Calu3 (cell line): ENCODE results near the gene TGFA. TPM values are rescaled to one million over a fixed set of nuclear protein-coding genes. Genes with fewer than 3 reads are reported as not detected.
A peak's percentile ranks its signal among the peaks of the same experiment; 100 is the strongest.

ENCODE experiments used
- BruUV-seq: library from RNA; stranded (reverse); fragments of 400-500 nt; replicated peaks from 2 replicates; lab custom pipeline; 2021; lab: Mats Ljungman, UMichigan
- CTCF ChIA-PET: fragments of 300-600 bp; sonication (Branson Sonifier 250); formaldehyde crosslinking; loops from one replicate; lab custom pipeline; 2022; ENCODE audit warnings: antibody characterized with exemption; lab: Charles Lee
- DNase-seq: peaks from one replicate; pipeline ENCODE4 v3.0.0; 2022
- H3K27ac Mint-ChIP-seq: one replicate; pipeline ENCODE4 v1.8.0; 2022; ENCODE audit warnings: mixed read lengths; ENCODE audit not compliant: unreplicated experiment
- H3K27me3 Mint-ChIP-seq: one replicate; pipeline ENCODE4 v1.8.0; 2022; ENCODE audit warnings: mixed read lengths; ENCODE audit not compliant: unreplicated experiment
- H3K36me3 Mint-ChIP-seq: one replicate; pipeline ENCODE4 v1.8.0; 2022; ENCODE audit warnings: mild to moderate bottlenecking, moderate library complexity, mixed read lengths; ENCODE audit not compliant: insufficient read depth, unreplicated experiment
- H3K4me1 Mint-ChIP-seq: one replicate; pipeline ENCODE4 v1.8.0; 2022; ENCODE audit warnings: mild to moderate bottlenecking, low read depth, mixed read lengths; ENCODE audit not compliant: unreplicated experiment
- H3K4me3 Mint-ChIP-seq: one replicate; pipeline ENCODE4 v1.8.0; 2022; ENCODE audit warnings: mild to moderate bottlenecking, low read depth, moderate library complexity, mixed read lengths; ENCODE audit not compliant: unreplicated experiment
- H3K9me3 Mint-ChIP-seq: one replicate; pipeline ENCODE4 v1.8.0; 2022; ENCODE audit warnings: low read depth, mixed read lengths; ENCODE audit not compliant: unreplicated experiment
- intact Hi-C: fragments of 100-400 bp; cut with micrococcal nuclease; formaldehyde crosslinking; loops from one replicate; pipeline ENCODE4 v1.10.0; 2022; ENCODE audit not compliant: unreplicated experiment
- total RNA-seq: library from RNA; stranded (reverse); gene quantifications from 2 replicates; pipeline ENCODE4 v1.2.3, GENCODE V29; 2022
- TF ChIP-seq, protein P1 (sequence below): fragments of 200-600 bp; IDR thresholded peaks from one replicate; pipeline ENCODE4 v1.8.0; 2022; ENCODE audit warnings: antibody characterized with exemption; ENCODE audit not compliant: unreplicated experiment

The TGFA gene
- total RNA-seq, 1 experiment from 2014 or later, result 80.0 TPM

DNA sequence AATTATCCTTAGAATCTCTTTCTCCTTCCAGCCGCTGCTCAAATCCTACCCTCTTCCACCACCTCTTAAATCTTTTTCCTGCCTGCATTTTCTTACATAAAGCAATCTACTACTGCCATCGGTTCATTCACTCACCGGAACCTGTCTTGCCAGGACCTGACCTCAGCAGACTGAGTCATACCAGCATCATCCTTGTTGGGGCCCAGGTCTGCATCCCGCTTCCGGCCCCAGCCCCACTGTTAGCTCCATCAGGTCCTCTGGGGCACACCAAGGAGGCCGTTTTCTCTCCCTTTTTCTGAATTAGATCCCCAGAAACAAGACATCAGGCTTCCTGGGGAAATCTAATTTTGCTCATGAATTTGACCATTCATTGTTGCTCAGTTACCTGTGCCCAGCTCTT is 42.7 kb upstream of the TGFA start:
- peak; percentile 72 for DNase-seq
- CTCF ChIA-PET, result interaction anchor here (0.6 kb wide), 1 partner anchor 51 kb away, joined by 3 read pairs; no protein-coding TSS in a partner anchor
- Mint-ChIP-seq H3K27ac (peak overlapping the region; percentile 69), H3K36me3 (peaks cover 7% of the 10 kb centered on the region), H3K4me3 (no peak overlapping the region), H3K27me3 (no peaks in the 10 kb centered on the region), H3K4me1 (peaks cover 24% of the 10 kb centered on the region), H3K9me3 (no peaks in the 10 kb centered on the region)
- TF ChIP-seq, protein P1, sequence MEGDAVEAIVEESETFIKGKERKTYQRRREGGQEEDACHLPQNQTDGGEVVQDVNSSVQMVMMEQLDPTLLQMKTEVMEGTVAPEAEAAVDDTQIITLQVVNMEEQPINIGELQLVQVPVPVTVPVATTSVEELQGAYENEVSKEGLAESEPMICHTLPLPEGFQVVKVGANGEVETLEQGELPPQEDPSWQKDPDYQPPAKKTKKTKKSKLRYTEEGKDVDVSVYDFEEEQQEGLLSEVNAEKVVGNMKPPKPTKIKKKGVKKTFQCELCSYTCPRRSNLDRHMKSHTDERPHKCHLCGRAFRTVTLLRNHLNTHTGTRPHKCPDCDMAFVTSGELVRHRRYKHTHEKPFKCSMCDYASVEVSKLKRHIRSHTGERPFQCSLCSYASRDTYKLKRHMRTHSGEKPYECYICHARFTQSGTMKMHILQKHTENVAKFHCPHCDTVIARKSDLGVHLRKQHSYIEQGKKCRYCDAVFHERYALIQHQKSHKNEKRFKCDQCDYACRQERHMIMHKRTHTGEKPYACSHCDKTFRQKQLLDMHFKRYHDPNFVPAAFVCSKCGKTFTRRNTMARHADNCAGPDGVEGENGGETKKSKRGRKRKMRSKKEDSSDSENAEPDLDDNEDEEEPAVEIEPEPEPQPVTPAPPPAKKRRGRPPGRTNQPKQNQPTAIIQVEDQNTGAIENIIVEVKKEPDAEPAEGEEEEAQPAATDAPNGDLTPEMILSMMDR, result no peak
- intact Hi-C loops, result no loop called here
- no TSS peak for BruUV-seq

DNA sequence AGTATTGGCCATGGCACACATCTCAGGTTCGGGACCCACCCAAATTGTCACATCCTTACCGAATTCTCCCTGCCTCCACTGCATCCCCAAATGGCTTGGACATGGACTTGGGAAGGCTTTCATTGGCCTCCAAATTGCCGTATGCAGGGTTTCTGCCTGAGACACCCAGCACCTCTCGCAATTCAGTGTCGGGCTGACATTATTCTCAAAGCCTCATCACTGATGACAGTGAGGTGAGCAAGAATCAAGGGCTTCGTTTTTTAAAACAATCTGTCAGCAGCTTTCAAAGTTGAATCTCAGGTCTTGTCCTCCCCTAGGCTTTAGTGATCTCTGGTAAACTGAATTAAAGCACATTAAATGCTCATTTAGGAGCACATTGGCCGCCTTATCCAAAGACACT is 29.5 kb upstream of the TGFA start:
- DNase-seq, result no peak
- no TSS peak for BruUV-seq
- no peaks in the 10 kb centered on the region for H3K36me3 Mint-ChIP-seq
- intact Hi-C loops, result no loop called here
- no peaks in the 10 kb centered on the region for H3K9me3 Mint-ChIP-seq
- no peak overlapping the region for H3K27ac Mint-ChIP-seq
- no peak overlapping the region for H3K4me3 Mint-ChIP-seq
- TF ChIP-seq, protein P1, result no peak
- CTCF ChIA-PET, result no interaction called here
- peaks cover 17% of the 10 kb centered on the region for H3K27me3 Mint-ChIP-seq
- H3K4me1 Mint-ChIP-seq, result no peaks in the 10 kb centered on the region

DNA sequence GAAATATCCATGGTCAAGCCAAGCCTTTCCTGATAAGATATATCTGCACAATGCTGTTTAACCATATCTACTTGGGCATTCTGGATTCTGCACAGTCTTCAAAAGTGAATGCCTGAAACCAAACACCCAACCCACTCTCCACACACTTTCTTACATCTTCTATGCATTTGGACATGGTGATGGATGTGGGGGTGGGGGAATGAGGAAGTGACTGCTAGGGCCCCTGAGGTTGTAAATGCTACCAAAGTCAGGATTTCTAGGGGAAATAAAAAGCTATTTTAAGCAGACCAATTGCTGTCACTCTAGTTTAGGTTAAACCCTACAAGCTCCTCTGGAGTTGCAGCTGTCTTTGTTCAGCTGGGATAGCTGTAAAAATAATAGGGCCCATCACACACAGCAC is 26.7 kb upstream of the TGFA start:
- H3K4me1 Mint-ChIP-seq, result no peaks in the 10 kb centered on the region
- DNase-seq, result no peak
- intact Hi-C loops, result no loop called here
- no TSS peak for BruUV-seq
- H3K27ac Mint-ChIP-seq, result no peak overlapping the region
- H3K9me3 Mint-ChIP-seq, result no peaks in the 10 kb centered on the region
- H3K36me3 Mint-ChIP-seq, result no peaks in the 10 kb centered on the region
- peaks cover 17% of the 10 kb centered on the region for H3K27me3 Mint-ChIP-seq
- TF ChIP-seq, protein P1, result no peak
- CTCF ChIA-PET, result no interaction called here
- no peak overlapping the region for H3K4me3 Mint-ChIP-seq

DNA sequence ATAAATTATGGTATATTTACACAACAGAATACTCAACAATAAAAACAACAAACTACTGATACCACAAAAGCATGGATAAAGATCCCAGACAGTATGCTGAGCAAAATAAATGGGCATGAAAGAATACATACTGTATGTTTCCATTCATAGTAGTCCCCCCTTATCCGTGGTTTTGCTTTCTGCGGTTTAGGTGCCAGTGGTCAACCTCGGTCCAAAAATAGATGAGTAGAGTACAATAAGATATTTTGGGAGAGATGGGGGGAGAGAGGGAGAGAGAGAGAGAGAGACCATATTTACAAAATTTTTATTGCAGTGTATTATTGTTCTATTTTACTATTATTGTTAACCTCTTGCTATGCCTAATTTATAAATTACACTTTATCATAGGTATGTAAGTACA is 21.0 kb upstream of the TGFA start:
- Mint-ChIP-seq H3K27ac (no peak overlapping the region), H3K4me3 (no peak overlapping the region), H3K9me3 (no peaks in the 10 kb centered on the region), H3K27me3 (no peaks in the 10 kb centered on the region), H3K36me3 (no peaks in the 10 kb centered on the region), H3K4me1 (peaks cover 21% of the 10 kb centered on the region)
- intact Hi-C loops, result no loop called here
- TF ChIP-seq, protein P1, result no peak
- CTCF ChIA-PET, result no interaction called here
- DNase-seq, result no peak
- no TSS peak for BruUV-seq
